HepG2 (cell line): ENCODE measurements around the gene GATB. TPM values are rescaled to one million over a fixed set of nuclear protein-coding genes. Genes with fewer than 3 reads are reported as not detected.

Source experiments
- ATAC-seq: fragments of 200-7000 bp; cut with Tn5 transposase; 3 replicates; pipeline ENCODE4 v1.9.1; 2020; ENCODE audit warnings: mild to moderate bottlenecking, moderate library complexity
- BruUV-seq: library from RNA; stranded (reverse); fragments of 400-500 nt; replicated peaks from 2 replicates; lab custom pipeline; 2021; lab: Mats Ljungman, UMichigan
- CTCF ChIA-PET: fragments of 300-600 bp; formaldehyde crosslinking; extraction: SDS; loops from one replicate; lab custom pipeline; 2021; ENCODE audit warnings: low total read pairs, inconsistent platforms, low intra/inter-chr PET ratio; lab: Yijun Ruan, JAX
- POLR2A ChIA-PET: fragments of 350-600 bp; sonication (Branson Sonifier 250); formaldehyde crosslinking; loops from one replicate; lab custom pipeline; 2020; ENCODE audit warnings: antibody characterized with exemption, inconsistent platforms; lab: Yijun Ruan, JAX
- DNase-seq: peaks from one replicate; pipeline ENCODE4 v3.0.0-alpha.2; 2015; ENCODE audit warnings: low spot score
- FAIRE-seq: peaks from 3 replicates; lab custom pipeline; 2011; peaks lifted over from hg19 to GRCh38; lab: Jason Lieb, UNC
- H2AFZ ChIP-seq: one replicate; pipeline ENCODE4 v1.6.1; 2011; ENCODE audit warnings: low read length, inconsistent platforms
- H3K27ac ChIP-seq: fragments of 300-600 bp; 3 replicates; pipeline ENCODE4 v1.8.0; 2011; ENCODE audit warnings: mixed run types, mild to moderate bottlenecking, mixed read lengths, low read length, inconsistent platforms; ENCODE audit not compliant: insufficient read depth; ENCODE audit errors: extremely low read length
- H3K27me3 ChIP-seq, 2 experiments: fragments of 200-600 bp in 1 of 2; 2 replicates in 1 of 2; 3 replicates in 1 of 2; pipeline versions ENCODE4 v1.6.0 to v1.8.0; 2011; ENCODE audit warnings: low read length in 2 of 2, mild to moderate bottlenecking in 2 of 2, moderate library complexity in 2 of 2, inconsistent platforms in 1 of 2; ENCODE audit not compliant: insufficient read depth in 2 of 2, control insufficient read depth in 1 of 2
- H3K36me3 ChIP-seq, 2 experiments: fragments of 200-600 bp in 1 of 2; replicated peaks in 1 of 2; 2 replicates in 1 of 2; 3 replicates in 1 of 2; pipeline versions ENCODE4 v1.5.1 to v1.8.0; 2011; ENCODE audit warnings: low read length in 2 of 2, inconsistent platforms in 1 of 2; ENCODE audit not compliant: insufficient read depth in 2 of 2, control insufficient read depth in 1 of 2
- H3K4me1 ChIP-seq: 2 replicates; pipeline ENCODE4 v1.5.1; 2012; ENCODE audit warnings: low read length, inconsistent platforms; ENCODE audit not compliant: insufficient read depth
- H3K4me2 ChIP-seq: 2 replicates; pipeline ENCODE4 v1.6.0; 2011; ENCODE audit warnings: low read depth, low read length, inconsistent platforms
- H3K4me3 ChIP-seq, 3 experiments: fragments of 200-600 bp in 1 of 3; sonication (generic), shearing (Covaris generic) in 1 of 3; replicated peaks in 1 of 3; 2 replicates each; pipeline ENCODE4 v1.5.1; 2011 to 2016; ENCODE audit warnings: low read length in 3 of 3, inconsistent platforms in 2 of 3, low read depth in 2 of 3, mild to moderate bottlenecking in 2 of 3, control low read depth in 1 of 3, mixed read lengths in 1 of 3; ENCODE audit not compliant: insufficient read depth in 1 of 3
- H3K79me2 ChIP-seq: one replicate; pipeline ENCODE4 v1.6.1; 2011; ENCODE audit warnings: low read length, inconsistent platforms; ENCODE audit not compliant: insufficient read depth
- H3K9ac ChIP-seq: 2 replicates; pipeline ENCODE4 v1.6.0; 2011; ENCODE audit warnings: mild to moderate bottlenecking, low read depth, low read length, inconsistent platforms; ENCODE audit not compliant: insufficient read depth
- H3K9me3 ChIP-seq: 2 replicates; pipeline ENCODE4 v1.5.1; 2012; ENCODE audit warnings: mild to moderate bottlenecking, low read length
- H4K20me1 ChIP-seq: 2 replicates; pipeline ENCODE4 v1.6.0; 2011; ENCODE audit warnings: inconsistent platforms, mild to moderate bottlenecking, low read length, moderate library complexity; ENCODE audit not compliant: insufficient read depth
- CREB3 ChIP-seq: sonication (generic); formaldehyde crosslinking; IDR thresholded peaks from 2 replicates; pipeline ENCODE4 v1.5.0; 2020; ENCODE audit warnings: missing genetic modification reagents
- ELF3 ChIP-seq: IDR thresholded peaks from 2 replicates; pipeline ENCODE4 v1.6.1; 2016; ENCODE audit warnings: missing genetic modification reagents, missing compliant biosample characterization
- HMG20B ChIP-seq: conservative IDR thresholded peaks from 2 replicates; pipeline ENCODE4 v1.6.1; 2016; ENCODE audit warnings: missing genetic modification reagents, missing compliant biosample characterization
- SKIL ChIP-seq: sonication (generic); formaldehyde crosslinking; IDR thresholded peaks from 2 replicates; pipeline ENCODE4 v1.8.0; 2022; ENCODE audit warnings: missing genetic modification reagents, mild to moderate bottlenecking, moderate library complexity, borderline replicate concordance
- STAT5B ChIP-seq: sonication (generic); formaldehyde crosslinking; IDR thresholded peaks from 2 replicates; pipeline ENCODE4 v1.4.0; 2020; ENCODE audit warnings: missing genetic modification reagents
- STAT6 ChIP-seq: sonication (generic); formaldehyde crosslinking; IDR thresholded peaks from 2 replicates; pipeline ENCODE4 v1.4.0; 2020; ENCODE audit warnings: missing genetic modification reagents, mild to moderate bottlenecking, borderline replicate concordance
- TAF15 ChIP-seq: fragments of 200-400 bp; formaldehyde crosslinking; IDR thresholded peaks from one replicate; pipeline ENCODE4 v1.6.1; 2018; ENCODE audit warnings: mild to moderate bottlenecking, low read depth, low read length; ENCODE audit not compliant: poor library complexity, severe bottlenecking
- ZBTB14 ChIP-seq: sonication (generic); formaldehyde crosslinking; IDR thresholded peaks from 2 replicates; pipeline ENCODE4 v1.4.0; 2020; ENCODE audit warnings: missing genetic modification reagents
- ZNF280D ChIP-seq: sonication (generic); formaldehyde crosslinking; IDR thresholded peaks from 2 replicates; pipeline ENCODE4 v1.5.1; 2020; ENCODE audit warnings: mild to moderate bottlenecking, missing genetic modification reagents
- WGBS: methylation state at CpG from one replicate; pipeline ENCODE4 v1.1.6; 2017; ENCODE audit warnings: low lambda C conversion rate; 5-methylcytosine and 5-hydroxymethylcytosine counted together
- in situ Hi-C: cut with HindIII; loops from 2 replicates; pipeline ENCODE4 v1.10.0; 2017; ENCODE audit warnings: low pct_unique_long_range_greater_than_20kb; ENCODE audit not compliant: extremely low pct_ligation_motif_present
- intact Hi-C: fragments of 100-400 bp; cut with micrococcal nuclease; formaldehyde crosslinking; loops from one replicate; pipeline ENCODE4 v1.10.0; 2022; ENCODE audit not compliant: unreplicated experiment
- polyA plus RNA-seq, 8 experiments: library from polyadenylated mRNA; depleted of rRNA in 3 of 8; stranded (reverse) in 7 of 8; unstranded in 1 of 8; fragments of >200 nt; fragmentation: Illumina TruSeq in 4 of 8; extraction: Trizol in 4 of 8; gene quantifications; 2 replicates each; pipeline versions ENCODE4 v1.2.1 to v1.2.3, GENCODE V29; 2011 to 2016; ENCODE audit warnings: low read depth in 4 of 8, missing spikeins in 1 of 8, mixed read lengths in 1 of 8; ENCODE audit not compliant: insufficient read depth in 1 of 8
- total RNA-seq, 5 experiments: library from RNA; depleted of rRNA; stranded (reverse); fragments of >200 nt; fragmentation: Illumina TruSeq; extraction: Trizol; gene quantifications; 2 replicates each; pipeline ENCODE4 v1.2.3, GENCODE V29; 2016; ENCODE audit warnings: low read depth in 1 of 5

GATB gene
- total and polyA plus RNA-seq, 2 of the 13 experiments (the other 11 are each of a cell fraction or from before 2014, with no cell fraction given) = 32.3 to 32.4 TPM

- TF ChIP-seq CREB3 (no peak), ELF3 (CRISPR knock-in tag) (no peak), ZNF280D (CRISPR knock-in tag) (no peak), STAT5B (CRISPR knock-in tag) (no peak)
Measured at GRCh38 chr4:151728006-151728405, 32.8 kb downstream of the GATB start (continued).

GRCh38 chr4:151727365-151727764 lies 33.4 kb downstream of the GATB start:
- H3K4me3 ChIP-seq = no peak overlapping the region
- in situ Hi-C loops (no loop called here), intact Hi-C loops (no loop called here)
- no peak for ATAC-seq
- POLR2A ChIA-PET = no interaction called here
- no peak for DNase-seq
- no TSS peak for BruUV-seq
- FAIRE-seq = no peak
- WGBS = 100% methylated on average over 1 of the region's 1 CpG
- no peaks in the 10 kb centered on the region for H3K9me3 ChIP-seq
- no peaks in the 10 kb centered on the region for H3K4me1 ChIP-seq
- H3K27me3 ChIP-seq = no peaks in the 10 kb centered on the region
- CTCF ChIA-PET = no interaction called here
- H4K20me1 ChIP-seq = no peaks in the 10 kb centered on the region
- no peaks in the 10 kb centered on the region for H3K79me2 ChIP-seq
- H3K27ac ChIP-seq = no peak overlapping the region
- no peaks in the 10 kb centered on the region for H3K36me3 ChIP-seq
- TF ChIP-seq SKIL (CRISPR knock-in tag) (no peak), TAF15 (no peak), STAT6 (CRISPR knock-in tag) (no peak), ZBTB14 (no peak), HMG20B (no peak)
- H3K9ac ChIP-seq = no peak overlapping the region
- no peak overlapping the region for H3K4me2 ChIP-seq
- H2AFZ ChIP-seq = no peak overlapping the region
